HCT116 (cell line): ENCODE measurements around the gene DTNBP1. TPM values are rescaled to one million over a fixed set of nuclear protein-coding genes. Genes with fewer than 3 reads are reported as not detected.

Experiments
- ATAC-seq: fragments of 200-7000 bp; cut with Tn5 transposase; 2 replicates; pipeline ENCODE4 v1.9.1; 2020; ENCODE audit warnings: mild to moderate bottlenecking, moderate library complexity
- BruUV-seq: library from RNA; stranded (reverse); fragments of 400-500 nt; replicated peaks from 2 replicates; lab custom pipeline; 2021; lab: Mats Ljungman, UMichigan
- CTCF ChIA-PET: fragments of 300-600 bp; sonication (Branson Sonifier 250); formaldehyde crosslinking; loops from one replicate; lab custom pipeline; 2021; ENCODE audit warnings: antibody characterized with exemption; lab: Charles Lee
- POLR2A ChIA-PET: fragments of 300-600, 350-600 bp; sonication (Branson Sonifier 250); formaldehyde crosslinking; loops from one replicate; lab custom pipeline; 2021; ENCODE audit warnings: antibody characterized with exemption; lab: Charles Lee
- RAD21 ChIA-PET, 2 experiments: fragments of 300-600 bp; sonication (Branson Sonifier 250); formaldehyde crosslinking; loops; one replicate each; lab custom pipeline; 2023; ENCODE audit warnings: low total read pairs in 2 of 2; ENCODE audit not compliant: uncharacterized antibody in 2 of 2, unreplicated experiment in 2 of 2, low non-redundant PET in 1 of 2; lab: Charles Lee
- DNase-seq: peaks from one replicate; pipeline ENCODE4 v3.0.0-alpha.2; 2010; ENCODE audit warnings: low read depth, low spot score
- H2AFZ ChIP-seq: fragments of 200-600 bp; shearing (Covaris generic), sonication (generic); 2 replicates; pipeline ENCODE4 v1.6.1; 2017; ENCODE audit warnings: low read depth, mixed run types, mixed read lengths, antibody characterized with exemption, low read length; ENCODE audit not compliant: poor library complexity, severe bottlenecking
- H3K27ac ChIP-seq: 2 replicates; pipeline ENCODE4 v1.5.1; 2012; ENCODE audit warnings: low read depth, low read length
- H3K27me3 ChIP-seq: fragments of 200-600 bp; sonication (generic); 2 replicates; pipeline ENCODE4 v1.6.1; 2016; ENCODE audit warnings: mixed run types, low read length, mixed read lengths; ENCODE audit not compliant: insufficient read depth
- H3K36me3 ChIP-seq, 2 experiments: fragments of 200-500 bp in 1 of 2; fragments of 200-600 bp in 1 of 2; sonication (Bioruptor generic) in 1 of 2; sonication (generic) in 1 of 2; 2 replicates each; pipeline versions ENCODE4 v1.5.1 to v1.6.1; 2014 to 2016; ENCODE audit warnings: low read length in 2 of 2, inconsistent platforms in 1 of 2, mixed read lengths in 1 of 2, mixed run types in 1 of 2; ENCODE audit not compliant: insufficient read depth in 2 of 2, control insufficient read depth in 1 of 2
- H3K4me1 ChIP-seq, 2 experiments: fragments of 200-600 bp in 1 of 2; sonication (generic) in 1 of 2; 2 replicates each; pipeline versions ENCODE4 v1.5.1 to v1.6.1; 2012 to 2017; ENCODE audit warnings: low read length in 2 of 2, inconsistent platforms in 1 of 2, mild to moderate bottlenecking in 1 of 2, mixed read lengths in 1 of 2, mixed run types in 1 of 2, moderate library complexity in 1 of 2; ENCODE audit not compliant: insufficient read depth in 2 of 2, control insufficient read depth in 1 of 2
- H3K4me2 ChIP-seq: fragments of 200-600 bp; sonication (generic); 2 replicates; pipeline ENCODE4 v1.6.1; 2017; ENCODE audit warnings: mixed run types, low read length, mixed read lengths
- H3K4me3 ChIP-seq, 2 experiments: fragments of 200-600 bp in 1 of 2; sonication (generic) in 1 of 2; replicated peaks in 1 of 2; 2 replicates each; pipeline ENCODE4 v1.5.1; 2011 to 2016; ENCODE audit warnings: low read length in 2 of 2, control low read depth in 1 of 2, low read depth in 1 of 2, mild to moderate bottlenecking in 1 of 2, mixed read lengths in 1 of 2, mixed run types in 1 of 2
- H3K79me2 ChIP-seq: fragments of 200-600 bp; sonication (generic); 2 replicates; pipeline ENCODE4 v1.6.1; 2017; ENCODE audit warnings: mild to moderate bottlenecking, mixed run types, low read length, moderate library complexity, mixed read lengths; ENCODE audit not compliant: insufficient read depth
- H3K9ac ChIP-seq: fragments of 200-600 bp; sonication (generic); 2 replicates; pipeline ENCODE4 v1.6.1; 2016; ENCODE audit warnings: low read length, mixed read lengths
- H3K9me2 ChIP-seq: fragments of 200-600 bp; sonication (generic), shearing (Covaris generic); 2 replicates; pipeline ENCODE4 v1.6.1; 2017; ENCODE audit warnings: mixed run types, mild to moderate bottlenecking, moderate library complexity; ENCODE audit not compliant: insufficient read depth
- H3K9me3 ChIP-seq, 2 experiments: fragments of 200-500 bp in 1 of 2; fragments of 200-600 bp in 1 of 2; sonication (Bioruptor generic) in 1 of 2; sonication (generic) in 1 of 2; 2 replicates each; pipeline ENCODE4 v1.6.1; 2014 to 2017; ENCODE audit warnings: low read length in 2 of 2, mixed read lengths in 2 of 2, inconsistent platforms in 1 of 2, low read depth in 1 of 2, mild to moderate bottlenecking in 1 of 2, mixed run types in 1 of 2, moderate library complexity in 1 of 2; ENCODE audit not compliant: control insufficient read depth in 1 of 2, insufficient read depth in 1 of 2
- H4K20me1 ChIP-seq: fragments of 200-600 bp; sonication (generic), shearing (Covaris generic); 2 replicates; pipeline ENCODE4 v1.6.1; 2017; ENCODE audit warnings: mixed run types, mild to moderate bottlenecking, moderate library complexity; ENCODE audit not compliant: insufficient read depth
- ATF3 ChIP-seq: IDR thresholded peaks from 2 replicates; pipeline ENCODE4 v1.6.1; 2012
- CEBPB ChIP-seq: IDR thresholded peaks from 2 replicates; pipeline ENCODE4 v1.6.1; 2012; ENCODE audit warnings: low read depth
- CTCF ChIP-seq, 3 experiments: fragments of 200-600 bp in 1 of 3; sonication (generic) in 1 of 3; IDR thresholded peaks in 2 of 3; conservative IDR thresholded peaks in 1 of 3; 2 replicates each; pipeline ENCODE4 v1.5.1; 2012 to 2017; ENCODE audit warnings: low read depth in 2 of 3, low read length in 2 of 3, antibody characterized with exemption in 1 of 3, borderline replicate concordance in 1 of 3, control low read depth in 1 of 3, mild to moderate bottlenecking in 1 of 3, mixed read lengths in 1 of 3, mixed run types in 1 of 3, moderate library complexity in 1 of 3; ENCODE audit not compliant: insufficient read depth in 1 of 3
- EGR1 ChIP-seq: IDR thresholded peaks from 2 replicates; pipeline ENCODE4 v1.6.1; 2012; ENCODE audit warnings: low read depth
- ELF1 ChIP-seq: IDR thresholded peaks from 2 replicates; pipeline ENCODE4 v1.6.1; 2012; ENCODE audit warnings: low read depth, borderline replicate concordance
- EZH2 ChIP-seq: fragments of 200-600 bp; sonication (generic); IDR thresholded peaks from 2 replicates; pipeline ENCODE4 v1.6.1; 2017; ENCODE audit warnings: antibody characterized with exemption, mixed run types
- EZH2phosphoT487 ChIP-seq: fragments of 200-600 bp; IDR thresholded peaks from 2 replicates; pipeline ENCODE4 v1.6.1; 2018; ENCODE audit warnings: antibody characterized with exemption, borderline replicate concordance
- FOSL1 ChIP-seq: IDR thresholded peaks from 2 replicates; pipeline ENCODE4 v1.6.1; 2012; ENCODE audit warnings: low read depth
- JUND ChIP-seq: IDR thresholded peaks from 2 replicates; pipeline ENCODE4 v1.6.1; 2012
- MAX ChIP-seq: IDR thresholded peaks from 2 replicates; pipeline ENCODE4 v1.6.1; 2012
- POLR2A ChIP-seq: IDR thresholded peaks from 2 replicates; pipeline ENCODE4 v1.7.0; 2011; ENCODE audit warnings: borderline replicate concordance; ENCODE audit not compliant: insufficient read depth, insufficient read length; ENCODE audit errors: extremely low read depth
- POLR2AphosphoS5 ChIP-seq: IDR thresholded peaks from 2 replicates; pipeline ENCODE4 v1.6.1; 2011; ENCODE audit warnings: mild to moderate bottlenecking, low read depth, low read length, moderate library complexity
- RAD21 ChIP-seq: IDR thresholded peaks from 2 replicates; pipeline ENCODE4 v1.6.1; 2012; ENCODE audit warnings: low read depth, mild to moderate bottlenecking
- REST ChIP-seq: IDR thresholded peaks from 2 replicates; pipeline ENCODE4 v1.6.1; 2012; ENCODE audit warnings: low read depth
- SIN3A ChIP-seq: IDR thresholded peaks from 2 replicates; pipeline ENCODE4 v1.6.1; 2012; ENCODE audit warnings: low read depth
- SRF ChIP-seq: IDR thresholded peaks from 2 replicates; pipeline ENCODE4 v1.6.1; 2012; ENCODE audit warnings: low read depth
- TCF7L2 ChIP-seq: IDR thresholded peaks from 2 replicates; pipeline ENCODE4 v1.7.0; 2011; ENCODE audit warnings: borderline replicate concordance, inconsistent platforms; ENCODE audit not compliant: insufficient read depth, insufficient read length; ENCODE audit errors: extremely low read depth
- ZBTB33 ChIP-seq: IDR thresholded peaks from 2 replicates; pipeline ENCODE4 v1.6.1; 2011; ENCODE audit warnings: mild to moderate bottlenecking, low read length, moderate library complexity; ENCODE audit not compliant: insufficient replicate concordance; ENCODE audit errors: extremely low read depth
- ZNF274 ChIP-seq: fragments of 200-500 bp; sonication (Bioruptor generic); IDR thresholded peaks from 2 replicates; pipeline ENCODE4 v1.6.1; 2014; ENCODE audit warnings: mild to moderate bottlenecking, low read depth, low read length, inconsistent platforms
- intact Hi-C: fragments of 100-400 bp; cut with micrococcal nuclease; formaldehyde crosslinking; loops from 2 replicates; pipeline ENCODE4 v1.10.0; 2022
- total RNA-seq: library from RNA; stranded (reverse); gene quantifications from one replicate; pipeline ENCODE4 v1.2.1, GENCODE V29; 2021; ENCODE audit not compliant: unreplicated experiment

Gene DTNBP1
- total RNA-seq, 1 experiment from 2014 or later: 16.7 TPM

- TF ChIP-seq FOSL1: no peak
Observed at GRCh38 chr6:15672818-15673217, 10.0 kb upstream of the DTNBP1 start (continued).

- Histone ChIP-seq H3K9me2 (no peaks in the 10 kb centered on the region), H2AFZ (no peak overlapping the region), H3K4me2 (no peak overlapping the region), H3K9me3 (no peaks in the 10 kb centered on the region), H3K79me2 (no peaks in the 10 kb centered on the region), H3K27ac (no peak overlapping the region), H3K27me3 (peaks cover 24% of the 10 kb centered on the region; the same call in 1 of the 2 replicates), H3K4me3 (no peak overlapping the region), H3K36me3 (no peaks in the 10 kb centered on the region), H4K20me1 (no peaks in the 10 kb centered on the region), H3K9ac (no peak overlapping the region), H3K4me1 (no peaks in the 10 kb centered on the region)
- DNase-seq: no peak
- ChIA-PET RAD21 (no interaction called here), CTCF (no interaction called here), POLR2A (no interaction called here)
- intact Hi-C loops: no loop called here
- no peak for TF ChIP-seq ELF1
- no peak for TF ChIP-seq TCF7L2
- TF ChIP-seq REST: no peak
- TF ChIP-seq CTCF (IDR thresholded peaks at IDR 0.05 in 2 of 3, conservative IDR thresholded peaks at IDR 0.05 in 1 of 3; ENCODE audit: borderline replicate concordance in 1 of 3, insufficient read depth in 1 of 3, low read depth in 2 of 3, low read length in 2 of 3): no peak
- no peak for TF ChIP-seq SIN3A
- TF ChIP-seq MAX: no peak
- no peak for TF ChIP-seq POLR2A
- TF ChIP-seq JUND: no peak
- TF ChIP-seq CEBPB: no peak
- no peak for TF ChIP-seq SRF
- no peak for TF ChIP-seq RAD21
- TF ChIP-seq ZNF274: no peak
- no peak for TF ChIP-seq EZH2phosphoT487
- TF ChIP-seq ATF3: no peak
- TF ChIP-seq POLR2AphosphoS5: no peak
- TF ChIP-seq EZH2: no peak
- TF ChIP-seq ZBTB33: no peak
- TF ChIP-seq EGR1: no peak
- ATAC-seq: no peak
- no TSS peak for BruUV-seq
Observed at GRCh38 chr6:15672291-15672690, 9.5 kb upstream of the DTNBP1 start.
